OCI-LY3 (cell line): ENCODE data around the gene YTHDC1.

Source experiments
- CTCF ChIP-seq: fragments of 200-600, 300-600 bp; sonication (generic); IDR thresholded peaks from 2 replicates; pipeline ENCODE4 v1.5.1; 2014; ENCODE audit warnings: antibody characterized with exemption, low read length, low read depth
- EZH2phosphoT487 ChIP-seq: fragments of 200-600 bp; shearing (Covaris generic); IDR thresholded peaks from 2 replicates; pipeline ENCODE4 v1.6.1; 2018; ENCODE audit warnings: antibody characterized with exemption, mixed run types, low read depth

GRCh38 chr4:68396756-68397155, 46.9 kb upstream of the YTHDC1 start:
- TF ChIP-seq CTCF (no peak), EZH2phosphoT487 (no peak)
